PFSK-1 (cell line): ENCODE measurements around the gene XXYLT1.

ENCODE experiments used
- FOXP2 ChIP-seq: optimal IDR thresholded peaks from 2 replicates; pipeline ENCODE3; 2011; ENCODE audit warnings: borderline replicate concordance, control low read depth, inconsistent platforms; ENCODE audit not compliant: insufficient read depth; ENCODE audit errors: extremely low read length, extremely low read depth
- POLR2AphosphoS5 ChIP-seq: IDR thresholded peaks from 2 replicates; pipeline ENCODE4 v1.6.1; 2012; ENCODE audit warnings: low read depth, mild to moderate bottlenecking, control low read depth, low read length, moderate library complexity
- REST ChIP-seq, 2 experiments: IDR thresholded peaks; 2 replicates each; pipeline versions ENCODE4 v1.6.1 to v1.8.0; 2011 to 2012; ENCODE audit warnings: low read depth in 2 of 2, low read length in 2 of 2, control low read depth in 1 of 2, inconsistent platforms in 1 of 2, mild to moderate bottlenecking in 1 of 2, moderate library complexity in 1 of 2; ENCODE audit not compliant: insufficient read depth in 1 of 2
- SIN3A ChIP-seq: IDR thresholded peaks from 2 replicates; pipeline ENCODE4 v1.6.1; 2012; ENCODE audit warnings: mild to moderate bottlenecking, low read length, moderate library complexity, borderline replicate concordance; ENCODE audit not compliant: insufficient read depth
- TAF1 ChIP-seq: IDR thresholded peaks from 2 replicates; pipeline ENCODE4 v1.6.1; 2012; ENCODE audit warnings: low read length, control low read depth, borderline replicate concordance; ENCODE audit not compliant: insufficient read depth

DNA sequence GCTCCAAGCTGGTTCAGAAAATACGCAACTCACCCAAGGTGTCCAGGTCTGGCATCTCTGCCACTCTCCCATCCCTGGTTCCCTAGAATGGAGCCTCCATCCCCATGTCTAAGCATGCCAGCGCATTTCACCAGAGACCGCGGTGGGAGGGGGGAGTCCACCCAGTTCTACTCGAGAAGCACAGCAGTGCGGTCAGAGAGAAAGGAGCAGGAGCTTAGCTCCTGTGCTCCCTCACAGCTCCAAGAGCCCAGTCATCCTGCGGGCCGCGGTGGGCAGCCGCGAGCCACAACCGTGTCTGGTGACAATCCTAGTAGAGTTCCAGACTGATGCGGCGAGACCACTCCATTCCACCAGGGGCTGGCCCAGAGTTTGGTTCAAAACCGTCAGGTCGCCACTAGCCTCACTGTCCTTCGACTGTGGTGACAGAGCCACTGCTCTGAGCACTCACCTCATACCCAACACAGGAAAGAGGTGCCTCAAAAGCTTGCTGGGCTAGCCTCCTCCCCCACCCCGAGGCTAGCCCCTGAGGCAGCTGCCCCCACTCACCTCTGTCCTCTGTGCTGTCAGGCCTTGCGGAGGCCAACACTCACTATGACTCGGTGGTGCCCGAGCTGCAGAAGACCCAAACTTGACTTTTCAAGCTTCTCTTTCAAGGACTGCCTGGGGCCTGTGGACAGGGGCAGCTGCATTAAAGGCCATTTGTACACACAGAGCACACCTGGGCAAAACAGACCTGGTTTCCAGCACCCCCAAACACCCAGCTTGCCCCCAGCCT, 185.4 kb downstream of the XXYLT1 start:
- no peak for TF ChIP-seq REST (IDR thresholded peaks at IDR 0.05; ENCODE audit: insufficient read depth in 1 of 2, low read depth in 2 of 2, low read length in 2 of 2)
- TF ChIP-seq POLR2AphosphoS5 = no peak
- TF ChIP-seq FOXP2 = no peak
- TF ChIP-seq TAF1 = no peak
- TF ChIP-seq SIN3A = no peak
